GM21529 (cell line): ENCODE data around the gene LDLRAD3.

Experiments used
- ATAC-seq: cut with Tn5 transposase; IDR thresholded peaks from one replicate; pipeline ENCODE4 v1.9.1; 2021; ENCODE audit not compliant: unreplicated experiment

LDLRAD3 gene

DNA sequence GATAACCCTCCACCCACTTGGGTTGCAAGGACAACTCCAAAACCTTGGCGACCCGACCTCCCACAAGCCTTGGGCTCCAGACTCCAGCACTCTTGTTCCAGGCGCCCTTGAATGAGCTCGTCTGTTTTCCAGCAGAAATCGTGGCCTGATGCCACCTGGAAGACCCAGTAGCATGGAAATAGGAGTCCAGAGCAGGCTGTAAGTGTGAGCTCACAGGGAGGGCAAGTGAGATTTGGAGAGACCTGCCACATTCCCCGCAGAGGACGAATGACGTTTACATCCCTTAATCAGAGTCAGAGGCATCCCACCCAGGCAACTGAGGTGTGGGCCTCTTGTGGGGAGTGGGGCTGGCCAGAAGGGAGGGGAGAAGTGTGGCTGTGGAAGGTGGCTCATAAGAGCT, 71.9 kb downstream of the LDLRAD3 start:
- no peak for ATAC-seq

DNA sequence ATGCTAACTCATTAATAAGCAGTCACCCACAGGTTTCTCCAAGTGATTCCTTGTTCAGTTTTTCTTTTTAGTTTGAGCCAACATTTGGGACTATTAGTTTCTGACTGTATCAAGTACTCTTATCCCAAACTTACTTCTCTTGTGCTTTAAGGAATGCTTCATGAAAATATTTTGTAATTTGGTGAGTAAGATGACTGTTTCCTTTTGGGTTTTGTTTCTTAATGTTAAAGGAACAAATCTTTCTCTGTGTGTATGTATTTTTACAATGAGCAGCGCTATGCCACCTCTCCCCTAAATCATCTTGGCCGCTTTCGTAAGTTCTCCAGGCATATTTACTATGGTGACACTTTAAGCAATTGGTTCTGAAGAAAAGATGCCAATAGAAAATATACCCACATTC, 72.4 kb downstream of the LDLRAD3 start:
- ATAC-seq, result no peak

DNA sequence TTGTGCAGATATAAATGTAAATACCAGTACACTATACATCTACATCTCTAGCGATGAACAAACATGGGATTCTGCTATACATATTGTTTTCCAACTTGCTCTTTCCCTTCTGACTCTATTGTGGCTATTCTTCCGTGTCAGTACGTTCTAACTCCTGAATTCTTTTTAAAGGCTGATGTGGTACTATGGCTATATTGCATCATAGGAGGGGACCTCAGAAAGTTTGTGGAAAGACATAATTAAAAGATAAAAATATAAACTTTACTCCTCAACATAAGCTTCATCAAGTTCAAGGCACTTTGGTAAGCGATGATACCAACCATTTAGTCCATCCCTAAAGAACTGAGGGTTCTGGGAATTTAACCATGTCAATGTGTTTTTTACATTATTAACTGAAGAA, 72.8 kb downstream of the LDLRAD3 start:
- ATAC-seq, result no peak

DNA sequence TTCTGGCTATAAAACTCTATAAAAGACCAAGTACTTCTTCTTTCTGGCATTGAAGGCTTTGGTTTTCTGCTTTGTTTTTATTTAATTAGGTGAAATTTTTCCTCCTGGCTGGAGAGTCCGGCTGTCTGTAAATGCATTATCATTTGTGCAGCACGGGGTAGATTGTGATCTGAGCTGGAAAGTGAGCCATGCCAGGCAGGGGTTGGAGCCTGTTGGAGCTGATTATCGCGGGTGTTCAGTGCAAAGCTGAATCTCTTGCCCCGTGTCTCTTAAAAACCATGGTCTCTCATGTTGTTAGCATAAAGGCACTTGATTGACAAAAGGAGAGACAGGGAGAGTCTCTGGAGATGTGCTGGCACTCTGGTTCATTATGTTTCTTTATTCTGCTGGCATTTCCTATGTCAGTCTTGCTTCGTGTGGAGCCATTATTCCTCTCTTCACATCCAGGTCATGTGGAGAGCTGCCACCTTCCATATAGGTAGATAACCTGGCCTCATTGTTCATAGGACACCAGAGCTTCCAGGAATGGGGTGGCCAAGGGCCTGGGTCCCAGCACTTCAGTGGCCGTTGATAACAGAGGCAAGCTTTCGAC, 75.2 kb downstream of the LDLRAD3 start:
- no peak for ATAC-seq

DNA sequence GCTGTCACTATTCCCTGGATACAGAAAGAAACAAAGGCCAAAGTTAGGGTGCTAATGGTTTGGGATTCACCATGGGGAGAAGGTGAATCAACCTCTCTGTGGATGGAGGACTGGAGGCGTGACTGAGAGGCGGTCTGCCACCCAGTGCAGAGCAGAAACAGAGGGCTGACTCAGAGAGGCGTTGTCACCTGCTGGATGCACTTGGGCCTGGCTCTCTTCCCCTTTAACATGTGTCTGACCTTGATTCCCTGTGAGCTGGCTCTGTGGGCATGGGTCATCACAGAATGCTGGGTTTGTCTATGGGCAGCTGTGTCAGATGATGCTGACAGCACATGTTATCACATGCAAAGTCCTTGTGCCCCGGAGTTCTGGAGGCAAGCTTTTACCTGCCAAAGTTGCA, 75.9 kb downstream of the LDLRAD3 start:
- ATAC-seq, result no peak

DNA sequence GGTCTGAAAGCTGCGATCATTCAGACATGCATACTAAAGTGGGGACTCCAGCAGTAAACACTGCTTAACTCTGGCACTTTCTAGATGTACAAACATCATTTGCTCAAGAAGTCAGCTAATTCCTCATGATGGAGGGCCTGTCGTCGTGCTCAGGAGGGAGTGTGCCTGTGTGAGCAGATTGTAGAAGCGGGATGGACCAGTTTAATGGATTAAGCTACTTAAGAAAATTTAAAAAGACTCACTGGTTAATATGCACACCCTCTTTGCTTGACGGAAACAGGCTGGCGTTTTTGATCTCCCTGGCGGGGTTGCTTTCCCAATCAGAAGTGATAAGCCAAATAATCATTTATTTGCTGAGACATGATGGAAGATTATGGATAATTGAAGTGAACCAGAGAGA, 79.0 kb downstream of the LDLRAD3 start:
- no peak for ATAC-seq

DNA sequence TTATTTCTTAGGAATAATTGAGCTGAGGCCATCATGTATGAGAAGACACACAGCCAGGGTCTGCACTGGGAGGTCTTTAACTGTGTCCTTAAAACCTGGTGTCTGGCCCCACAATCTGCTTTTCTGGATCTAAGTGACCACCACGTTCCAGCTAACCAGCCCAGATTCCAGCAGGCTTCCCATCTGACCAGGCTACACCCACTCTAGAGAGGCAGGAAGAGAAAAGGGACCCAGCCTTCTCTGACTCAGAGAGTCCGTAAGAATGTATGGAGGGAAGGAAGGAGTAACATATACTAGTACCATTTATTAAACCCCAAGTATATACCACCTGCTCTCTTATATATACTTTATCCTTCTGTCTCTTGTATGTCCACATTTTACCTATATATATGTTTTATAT, 80.1 kb downstream of the LDLRAD3 start:
- no peak for ATAC-seq

DNA sequence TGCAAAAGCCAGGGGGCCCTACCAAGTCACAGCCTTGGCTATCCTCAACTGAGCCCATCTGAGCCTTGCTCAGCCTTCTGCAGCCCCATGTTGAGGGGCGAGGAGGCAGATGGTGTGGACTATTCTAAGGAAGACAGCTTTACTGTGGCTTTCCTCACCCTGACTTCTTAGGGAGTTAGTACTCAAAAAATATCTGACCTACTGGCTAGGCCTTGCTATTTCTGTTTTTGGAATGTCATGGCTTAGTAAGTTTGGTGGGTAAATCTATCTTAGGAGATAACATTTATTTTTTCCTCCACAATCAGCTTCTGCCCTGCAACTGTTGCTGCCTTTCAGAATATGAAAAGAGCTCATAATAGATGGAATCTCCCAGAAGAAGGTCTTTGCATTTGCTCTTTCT, 80.9 kb downstream of the LDLRAD3 start:
- no peak for ATAC-seq

DNA sequence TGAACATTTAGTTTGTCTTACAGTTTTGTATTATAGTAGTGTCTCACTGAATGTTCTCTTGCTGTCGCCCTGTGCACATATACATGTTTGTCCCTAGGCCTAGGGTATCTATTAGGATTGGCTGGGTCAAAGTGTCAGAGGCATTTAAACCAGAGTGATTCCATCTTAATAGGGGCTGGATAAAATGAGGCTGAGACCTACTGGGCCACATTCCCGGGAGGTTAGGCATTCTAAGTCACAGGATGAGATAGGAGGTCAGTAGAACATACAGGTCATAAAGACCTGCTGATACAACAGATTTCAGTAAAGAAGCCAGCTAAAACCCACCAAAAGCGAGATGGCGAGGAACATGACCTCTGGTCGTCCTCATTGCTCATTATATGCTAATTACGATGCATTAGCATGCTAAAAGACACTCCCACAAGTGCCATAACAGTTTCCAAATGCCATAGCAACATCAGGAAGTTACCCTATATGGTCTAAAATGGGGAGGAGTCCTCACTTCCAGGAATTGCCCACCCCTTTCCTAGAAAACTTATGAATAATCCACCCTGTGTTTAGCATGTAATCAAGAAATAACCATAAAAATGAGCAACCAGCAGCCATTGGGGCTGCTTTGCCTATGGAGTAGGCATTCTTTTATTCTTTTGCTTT, 82.6 kb downstream of the LDLRAD3 start:
- no peak for ATAC-seq

DNA sequence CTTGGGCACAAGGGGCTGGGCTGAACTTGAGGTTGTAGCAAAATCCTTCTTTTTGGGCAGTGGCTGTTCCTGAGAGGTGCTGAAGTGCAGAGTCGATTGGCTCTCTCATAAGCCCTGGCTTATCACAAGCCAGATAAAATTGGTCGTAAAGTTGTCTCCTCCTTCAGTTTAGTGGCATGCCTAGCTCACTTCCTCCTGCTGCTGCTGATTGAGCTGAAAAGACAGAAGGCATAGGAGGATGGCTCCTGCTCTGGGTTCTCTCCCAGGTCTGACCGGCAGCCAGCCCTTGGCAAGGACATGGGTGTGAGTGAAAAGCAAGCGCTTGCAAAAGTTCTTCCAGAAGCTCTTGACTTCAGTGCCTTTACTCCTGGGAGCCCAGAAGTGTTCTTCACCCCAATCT, 83.9 kb downstream of the LDLRAD3 start:
- no peak for ATAC-seq

DNA sequence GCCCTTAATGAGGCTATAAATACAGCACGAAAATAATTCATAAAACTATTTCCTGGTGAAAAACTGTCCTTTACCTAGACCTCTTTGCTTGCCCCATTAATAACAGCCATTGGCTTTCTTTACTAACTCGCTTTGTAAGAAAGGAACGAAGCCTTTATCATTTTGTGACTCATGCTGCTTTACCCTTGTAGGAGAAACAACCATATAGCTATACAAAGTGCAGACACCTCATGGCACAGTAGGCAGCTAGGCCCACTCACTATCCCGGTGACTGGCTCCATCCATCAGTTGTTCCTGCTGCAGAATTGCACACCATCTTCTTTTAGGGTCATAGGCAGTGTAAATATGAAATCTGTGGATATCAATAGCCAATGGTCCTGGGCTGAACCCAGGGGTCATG, 85.8 kb downstream of the LDLRAD3 start:
- ATAC-seq, result no peak

DNA sequence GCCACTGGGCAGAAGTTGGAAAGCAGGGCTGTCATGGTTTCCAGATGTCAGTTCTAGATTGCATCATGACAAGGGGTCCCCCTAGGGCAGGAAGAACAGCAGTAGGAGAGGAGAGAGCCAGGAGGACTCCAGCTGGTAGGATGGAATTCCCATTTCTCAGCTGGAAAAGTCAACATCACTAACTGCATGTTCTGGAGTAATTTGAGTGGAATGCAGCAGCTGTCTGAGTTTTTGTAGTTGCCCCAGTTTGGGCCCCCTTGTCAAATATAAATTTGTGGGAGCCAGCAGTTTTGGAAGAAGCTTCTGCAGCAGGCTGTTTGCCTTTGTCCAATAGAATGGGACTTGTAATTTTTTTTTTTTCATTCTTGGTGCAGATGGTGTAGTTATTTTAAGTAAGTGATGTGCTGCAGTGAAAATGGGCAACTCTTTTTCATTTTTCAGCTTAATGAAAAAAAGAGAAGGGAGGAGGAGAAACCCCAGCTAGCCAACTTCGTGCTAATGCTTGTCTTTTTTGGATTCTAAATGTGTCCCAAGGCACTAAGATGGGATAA, 86.9 kb downstream of the LDLRAD3 start:
- no peak for ATAC-seq

DNA sequence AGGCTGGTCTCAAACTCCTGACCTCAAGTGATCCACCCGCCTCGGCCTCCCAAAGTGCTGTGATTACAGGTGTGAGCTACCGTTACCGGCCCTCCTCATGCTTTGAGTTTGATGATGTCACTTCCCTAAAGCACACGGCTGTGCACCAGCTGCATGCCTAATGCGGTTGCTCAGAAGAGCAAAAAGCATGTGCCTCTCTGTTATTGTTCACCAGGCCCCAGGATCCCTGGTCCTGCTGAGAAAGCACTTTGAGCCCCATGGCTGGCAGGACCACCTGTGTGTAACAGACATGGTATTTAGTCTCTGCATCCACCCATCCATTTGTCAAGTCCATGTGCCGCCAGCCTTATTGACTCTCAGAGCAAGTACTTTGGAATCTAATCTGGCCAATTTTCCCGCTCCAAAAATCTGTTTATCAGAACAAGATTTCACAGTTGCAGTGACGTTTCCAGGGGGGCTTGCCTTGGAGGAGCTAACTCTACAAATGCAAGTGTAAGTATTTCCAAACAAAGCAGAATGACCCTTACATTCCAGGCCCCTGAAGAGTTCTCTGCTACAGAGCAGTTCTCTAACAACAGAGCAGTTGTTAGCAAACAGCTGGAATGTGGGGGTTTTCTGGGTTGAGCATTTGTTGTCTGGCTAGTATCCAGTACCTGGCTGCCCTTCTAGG, 89.4 kb downstream of the LDLRAD3 start:
- ATAC-seq, result no peak

DNA sequence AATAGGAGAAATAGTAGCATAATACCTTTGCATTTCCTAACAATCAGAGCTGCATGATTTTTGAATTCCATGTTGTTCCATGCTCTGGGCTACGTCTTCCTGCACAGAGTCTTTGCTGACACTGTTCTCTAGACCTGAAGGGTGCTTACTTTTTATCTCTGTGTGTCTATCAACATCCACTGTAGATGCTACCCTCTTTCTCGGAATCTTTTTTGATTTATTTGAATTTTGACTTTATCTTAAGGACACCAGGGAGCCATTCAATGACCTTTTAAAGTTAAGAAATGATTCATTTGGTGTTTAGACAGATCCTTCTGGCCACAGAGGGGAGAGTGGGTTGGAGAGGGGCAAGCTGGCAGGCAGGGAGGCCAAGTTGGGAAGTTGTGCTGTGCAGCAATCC, 90.1 kb downstream of the LDLRAD3 start:
- no peak for ATAC-seq

DNA sequence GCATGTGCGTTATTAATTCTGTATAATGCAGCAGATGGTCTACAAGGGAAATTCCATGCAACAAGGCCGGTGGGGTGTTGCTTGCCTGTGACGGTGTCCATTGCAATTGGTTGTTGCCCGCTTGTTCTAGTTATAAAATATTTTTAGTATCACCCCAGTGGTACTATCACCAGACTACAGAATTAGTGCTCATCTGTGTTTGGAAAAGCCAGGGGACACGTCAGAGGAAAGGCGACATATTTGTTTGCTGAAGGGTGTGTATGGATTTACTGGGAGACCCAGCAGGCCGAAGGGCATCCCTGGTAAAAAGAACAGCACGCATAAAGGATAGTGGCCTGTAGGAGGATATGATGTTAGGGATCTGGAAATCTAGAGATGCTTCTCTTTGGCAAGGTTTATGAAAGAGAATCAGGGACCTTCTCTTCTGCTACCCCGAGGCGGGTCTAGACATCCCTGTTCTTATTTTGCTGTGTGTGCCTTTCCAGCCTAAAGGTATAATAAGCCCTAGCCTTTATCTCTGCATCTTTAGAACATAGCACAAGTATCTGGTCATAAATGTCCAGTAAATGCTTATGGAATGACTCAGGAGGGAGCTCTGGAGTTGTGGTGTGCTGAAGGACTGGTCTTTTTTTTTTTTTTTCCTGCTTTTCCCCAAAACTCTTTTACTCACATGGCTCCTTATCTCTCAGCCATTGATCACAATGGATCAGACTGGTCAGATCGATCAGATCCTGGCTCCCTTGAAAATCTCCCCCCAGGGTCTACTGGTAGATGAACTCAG, 90.9 kb downstream of the LDLRAD3 start:
- no peak for ATAC-seq

DNA sequence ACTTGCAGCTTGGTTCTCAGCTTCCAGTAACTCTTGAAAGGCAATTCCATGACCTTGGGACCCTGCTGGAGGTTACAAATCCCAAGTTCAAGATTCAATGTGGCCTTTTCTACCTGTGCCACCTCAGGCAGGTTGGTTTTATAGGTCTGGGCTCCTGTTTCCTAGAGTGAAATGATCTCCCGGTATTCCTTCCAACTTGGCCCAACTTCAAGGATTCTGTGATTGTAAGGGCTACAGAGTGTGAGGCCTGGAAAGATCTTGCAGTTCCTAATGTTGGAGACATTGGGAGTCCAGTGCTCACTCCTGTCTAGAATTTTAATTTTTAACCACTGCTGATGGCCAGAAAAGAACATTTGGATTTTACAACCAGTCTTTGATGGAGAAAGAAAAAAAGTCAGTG, 91.6 kb downstream of the LDLRAD3 start:
- no peak for ATAC-seq

DNA sequence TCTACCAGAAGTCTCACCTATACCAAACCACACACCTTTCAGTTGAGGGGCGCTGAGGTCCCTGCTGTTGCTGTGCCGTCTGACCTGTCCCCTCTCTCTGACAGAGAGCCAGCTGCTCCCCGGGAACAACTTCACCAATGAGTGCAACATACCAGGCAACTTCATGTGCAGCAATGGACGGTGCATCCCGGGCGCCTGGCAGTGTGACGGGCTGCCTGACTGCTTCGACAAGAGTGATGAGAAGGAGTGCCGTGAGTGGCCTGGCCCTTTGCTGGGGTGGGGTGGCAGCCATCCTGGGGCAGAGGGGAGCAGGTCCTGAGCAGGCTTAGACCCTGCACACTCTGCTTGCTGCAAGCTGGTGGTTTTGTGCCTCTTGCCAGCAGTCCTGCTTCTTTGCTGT, 92.1 kb downstream of the LDLRAD3 start:
- ATAC-seq, result no peak

DNA sequence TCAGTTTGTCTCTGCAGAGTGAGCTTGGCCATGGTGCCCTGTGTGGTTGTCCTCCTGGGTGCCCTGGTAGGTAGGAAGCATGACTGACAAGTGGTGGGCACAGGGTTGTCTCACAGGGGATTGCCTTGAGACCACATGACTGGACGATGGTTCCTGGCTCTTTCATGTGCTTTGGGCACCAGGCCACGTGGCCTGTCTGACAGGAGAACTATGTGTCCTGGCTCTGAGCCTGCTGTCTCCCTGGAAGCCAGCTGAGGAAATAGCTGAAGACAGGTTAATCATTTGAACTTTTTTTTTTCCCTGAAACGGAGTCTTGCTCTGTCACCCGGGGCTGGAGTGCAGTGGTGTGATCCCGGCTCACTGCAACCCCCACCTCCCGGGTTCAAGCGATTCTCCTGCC, 93.2 kb downstream of the LDLRAD3 start:
- no peak for ATAC-seq

DNA sequence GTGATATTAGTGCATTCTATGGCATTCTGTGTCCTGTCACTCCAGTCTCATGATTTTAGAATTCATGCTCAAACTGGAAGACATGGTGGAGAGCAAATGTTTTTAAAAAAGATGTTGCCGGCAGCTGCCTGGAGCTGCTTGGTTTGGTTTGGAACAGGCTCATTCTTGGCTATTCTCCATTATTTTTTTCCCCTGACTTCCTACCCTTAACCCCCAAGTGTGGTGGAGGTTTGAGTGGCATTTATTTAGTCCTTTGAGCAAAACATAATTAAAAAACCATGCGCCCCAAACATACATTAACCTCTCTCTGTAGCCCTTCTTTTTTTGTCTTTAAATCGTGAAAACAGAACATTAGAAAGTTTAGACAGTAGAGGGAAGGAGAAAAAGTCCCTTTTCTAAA, 94.7 kb downstream of the LDLRAD3 start:
- ATAC-seq, result no peak

DNA sequence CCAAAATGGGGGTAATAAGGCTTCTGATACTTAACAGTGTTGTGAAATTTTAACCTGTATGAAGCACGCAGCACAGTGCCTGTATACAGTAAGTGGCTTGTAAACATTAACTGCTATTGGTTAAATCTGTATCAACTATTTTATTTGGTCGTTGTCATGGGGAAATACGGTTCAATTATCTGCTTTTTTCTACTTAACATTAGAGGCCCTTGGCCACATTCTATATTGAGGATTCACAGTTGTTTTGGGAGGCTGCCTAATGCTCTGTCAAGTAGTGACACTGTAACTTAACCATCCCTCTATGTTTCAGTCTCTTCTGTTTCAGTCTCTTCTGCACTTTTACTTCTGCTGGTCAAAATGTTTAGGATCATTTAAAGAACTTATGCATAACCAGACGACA, 95.6 kb downstream of the LDLRAD3 start:
- no peak for ATAC-seq

DNA sequence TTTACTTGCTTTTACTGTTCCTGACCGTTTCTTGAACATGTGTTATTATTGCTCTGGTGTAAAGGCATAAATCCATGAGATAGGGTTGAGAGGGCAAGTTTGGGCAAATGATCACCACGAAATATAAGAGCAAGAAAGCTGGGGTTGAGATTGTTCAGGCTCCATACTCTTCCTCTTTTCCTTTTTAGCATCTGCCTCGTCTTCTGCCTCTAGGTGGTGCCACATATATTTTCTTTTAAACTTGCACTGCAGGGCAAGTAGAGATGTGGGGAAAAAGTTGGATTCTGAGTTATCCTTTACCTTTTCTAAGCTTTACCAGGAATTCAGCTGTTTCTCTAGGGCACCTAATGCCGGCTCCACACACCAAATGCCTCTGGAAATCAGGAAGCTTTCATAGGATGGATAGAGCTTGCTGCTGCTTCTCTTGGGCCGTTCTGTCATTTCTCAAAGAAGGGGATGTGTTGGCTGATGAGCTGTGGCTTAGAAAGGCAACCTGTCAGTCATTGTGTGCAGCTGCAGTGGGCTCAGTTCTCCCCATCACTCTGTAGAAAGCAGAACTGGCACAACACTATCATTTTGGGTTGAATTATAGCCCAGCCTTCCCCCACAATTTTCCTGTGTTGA, 98.2 kb downstream of the LDLRAD3 start:
- ATAC-seq, result no peak
